Measurements from ENCODE around the gene PROS1.
"Not testable (repeated sequence)": the region's sequence is repeated elsewhere in the genome, so short reads cannot be mapped to it uniquely, and the experiment has no call there.

PROS1 gene

DNA sequence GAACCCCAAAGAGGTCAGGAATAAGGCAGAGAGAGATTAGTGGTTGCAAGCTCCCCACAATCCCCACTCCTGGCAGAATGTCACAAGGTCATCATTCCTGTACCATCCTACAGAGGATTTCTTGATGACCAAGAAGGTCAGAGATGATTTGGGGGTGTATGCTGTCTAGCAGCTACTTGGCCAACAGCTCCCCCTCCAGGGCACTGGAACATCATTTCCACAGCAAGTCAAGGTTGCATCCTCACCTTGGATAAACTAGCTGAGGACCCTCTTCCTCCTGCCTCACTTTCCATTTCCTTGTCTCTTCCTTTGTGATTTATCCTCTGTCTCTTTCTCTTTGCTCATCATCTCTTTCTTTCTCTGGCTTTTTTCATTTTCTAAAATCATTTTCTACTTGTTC, 106.3 kb downstream of the PROS1 start:
- DNase-seq, result no peak

DNA sequence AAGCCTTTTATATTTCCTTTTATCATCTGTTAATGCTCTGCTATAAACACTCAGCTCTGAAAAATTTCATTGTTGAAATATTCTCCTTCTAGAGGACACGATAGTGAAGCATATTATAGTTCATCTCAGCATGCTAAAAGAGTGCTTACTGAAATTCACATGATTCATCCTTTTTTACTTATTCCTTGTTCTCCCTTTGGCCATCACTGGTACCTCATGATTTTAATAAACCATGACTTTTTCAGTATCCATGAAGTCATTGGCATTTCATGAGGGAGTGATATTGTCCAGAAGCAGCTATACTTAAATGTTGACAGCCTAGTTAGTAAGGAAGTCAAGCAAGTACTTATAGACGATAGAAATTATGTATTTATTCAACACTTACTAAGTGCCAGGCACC, 112.7 kb downstream of the PROS1 start:
- DNase-seq, result no peak

DNA sequence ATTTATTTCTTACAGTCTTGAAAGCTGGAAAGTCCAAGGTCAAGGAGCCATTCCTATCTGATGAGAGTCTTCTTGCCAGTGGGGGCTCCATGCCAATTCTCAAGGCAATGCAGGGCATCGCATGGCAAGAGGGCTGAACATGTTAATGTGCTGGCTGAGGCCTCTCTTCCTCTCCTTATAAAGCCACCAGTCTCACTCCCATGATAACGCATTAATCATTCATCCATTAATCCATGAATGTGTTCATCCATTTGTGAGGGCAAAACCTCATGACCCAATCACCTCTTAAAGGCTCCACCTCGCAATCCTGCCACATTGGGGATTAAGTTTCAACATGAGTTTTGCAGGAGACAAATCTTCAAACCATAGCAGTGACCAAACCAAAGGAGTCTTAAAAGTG, 118.3 kb downstream of the PROS1 start:
- DNase-seq, result no peak

DNA sequence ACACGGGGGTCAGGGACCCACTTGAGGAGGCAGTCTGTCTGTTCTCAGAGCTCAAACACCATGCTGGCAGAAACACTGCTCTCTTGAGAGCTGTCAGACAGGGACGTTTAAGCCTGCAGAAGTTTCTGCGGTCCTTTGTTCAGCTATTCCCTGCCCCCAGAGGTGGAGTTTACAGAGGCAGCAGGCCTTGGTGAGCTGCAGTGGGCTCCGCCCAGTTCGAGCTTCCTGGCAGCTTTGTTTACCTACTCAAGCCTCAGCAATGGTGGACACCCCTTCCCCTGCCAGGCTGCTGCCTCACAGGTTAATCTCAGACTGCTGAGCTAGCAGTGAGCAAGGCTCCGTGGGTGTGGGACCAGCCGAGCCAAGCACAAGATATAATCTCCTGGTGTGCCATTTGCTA, 121.5 kb downstream of the PROS1 start:
- DNase-seq, result not testable (repeated sequence)

DNA sequence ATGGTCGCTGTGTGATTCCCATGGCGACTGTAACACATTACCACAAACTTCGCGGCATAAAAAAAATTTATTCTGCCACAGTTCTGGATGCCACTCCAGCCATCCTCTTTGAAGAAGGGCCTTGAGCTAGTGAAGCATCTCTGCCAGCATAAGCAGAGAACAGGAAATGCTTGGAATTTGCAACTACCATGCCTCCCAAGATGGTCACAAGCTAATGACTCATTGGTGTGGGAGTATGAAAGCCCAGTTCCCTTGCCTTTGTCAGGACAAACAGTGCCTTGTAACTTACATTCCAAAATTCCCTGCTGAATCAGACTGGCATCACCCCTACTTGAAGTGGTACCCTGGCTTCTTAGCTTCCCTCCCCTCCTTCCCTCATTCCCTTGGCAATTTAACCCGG, 129.7 kb downstream of the PROS1 start:
- DNase-seq, result no peak

DNA sequence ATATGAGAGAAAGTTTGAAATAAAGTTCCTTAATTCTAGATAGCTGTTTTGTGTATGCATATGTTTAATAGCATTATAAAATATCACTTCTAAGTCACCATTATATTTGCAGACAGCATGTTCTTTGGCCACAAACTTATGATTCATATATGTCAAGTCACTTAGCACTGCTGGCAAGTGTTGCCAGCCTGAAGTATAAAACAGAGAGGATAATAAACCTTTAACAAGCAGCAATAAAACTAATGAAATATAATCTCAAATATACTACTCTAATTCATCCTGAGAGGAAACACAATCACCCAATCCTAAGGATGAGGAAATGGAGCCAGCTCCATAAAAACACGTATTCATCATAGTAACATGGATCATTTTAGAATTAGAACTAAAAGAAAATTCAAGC, 134.5 kb downstream of the PROS1 start:
- DNase-seq, result not testable (repeated sequence)

Measured in NCI-H2081 (cell line).